CD8-positive, alpha-beta memory T cell (primary cell): ENCODE measurements around the gene MID2. TPM values are rescaled to one million over a fixed set of nuclear protein-coding genes. Genes with fewer than 3 reads are reported as not detected.
"Not testable (repeated sequence)": the region's sequence is repeated elsewhere in the genome, so short reads cannot be mapped to it uniquely, and the experiment has no call there.

ENCODE experiments used
- CTCF ChIA-PET: fragments of 350-600 bp; sonication (Branson Sonifier 250); formaldehyde crosslinking; loops from one replicate; lab custom pipeline; 2021; ENCODE audit warnings: antibody characterized with exemption; lab: Charles Lee
- POLR2A ChIA-PET: fragments of 350-600 bp; sonication (Branson Sonifier 250); formaldehyde crosslinking; loops from one replicate; lab custom pipeline; 2021; ENCODE audit warnings: antibody characterized with exemption; lab: Charles Lee
- DNase-seq, 5 donors: peaks; one replicate each; pipeline versions ENCODE4 v3.0.0 to v3.0.0-alpha.2; 2020 to 2022; ENCODE audit warnings: mixed read lengths in 1 of 5
- H3K27ac ChIP-seq: one replicate; pipeline ENCODE4 v1.7.0; 2013; ENCODE audit warnings: low read depth, mild to moderate bottlenecking, low read length, moderate library complexity
- H3K27me3 ChIP-seq: 2 replicates; pipeline ENCODE4 v1.7.0; 2013; ENCODE audit warnings: low read length, mild to moderate bottlenecking; ENCODE audit not compliant: insufficient read depth, poor library complexity, severe bottlenecking
- H3K36me3 ChIP-seq: 2 replicates; pipeline ENCODE4 v1.7.0; 2013; ENCODE audit warnings: mild to moderate bottlenecking, low read length, moderate library complexity; ENCODE audit not compliant: insufficient read depth
- H3K4me1 ChIP-seq: 2 replicates; pipeline ENCODE4 v1.7.0; 2013; ENCODE audit warnings: mild to moderate bottlenecking, low read length, moderate library complexity; ENCODE audit not compliant: insufficient read depth
- H3K4me3 ChIP-seq: 2 replicates; pipeline ENCODE4 v1.7.0; 2013; ENCODE audit warnings: mild to moderate bottlenecking, low read length
- H3K9me3 ChIP-seq: 2 replicates; pipeline ENCODE4 v1.7.0; 2013; ENCODE audit warnings: mild to moderate bottlenecking, low read length
- H3K27ac Mint-ChIP-seq, 8 donors: one replicate each; pipeline ENCODE4 v1.8.0; 2020 to 2021; ENCODE audit warnings: mixed read lengths in 8 of 8, mild to moderate bottlenecking in 6 of 8, inconsistent platforms in 3 of 8, moderate library complexity in 3 of 8
- H3K27me3 Mint-ChIP-seq, 2 donors: one replicate each; pipeline ENCODE4 v1.8.0; 2020 to 2021; ENCODE audit warnings: mixed read lengths in 2 of 2, mild to moderate bottlenecking in 1 of 2, moderate library complexity in 1 of 2
- H3K36me3 Mint-ChIP-seq, 3 donors: one replicate each; pipeline ENCODE4 v1.8.0; 2020 to 2021; ENCODE audit warnings: mixed read lengths in 3 of 3, inconsistent platforms in 1 of 3, mild to moderate bottlenecking in 1 of 3
- H3K4me1 Mint-ChIP-seq, 3 donors: one replicate each; pipeline ENCODE4 v1.8.0; 2020 to 2021; ENCODE audit warnings: mixed read lengths in 3 of 3, inconsistent platforms in 1 of 3, mild to moderate bottlenecking in 1 of 3
- H3K4me3 Mint-ChIP-seq, 7 donors: one replicate each; pipeline ENCODE4 v1.8.0; 2020 to 2021; ENCODE audit warnings: mixed read lengths in 7 of 7, mild to moderate bottlenecking in 6 of 7, moderate library complexity in 4 of 7, inconsistent platforms in 2 of 7
- H3K9me3 Mint-ChIP-seq, 5 donors: one replicate each; pipeline ENCODE4 v1.8.0; 2020 to 2022; ENCODE audit warnings: mixed read lengths in 5 of 5, mild to moderate bottlenecking in 3 of 5, moderate library complexity in 2 of 5, inconsistent platforms in 1 of 5
- polyA plus RNA-seq: library from polyadenylated mRNA; unstranded; fragments of 300-500 nt; fragmentation: Illumina TruSeq; gene quantifications from one replicate; pipeline ENCODE4 v1.2.3, GENCODE V29; 2021
- total RNA-seq, 2 experiments: library from RNA; stranded (reverse); gene quantifications; one replicate each; pipeline ENCODE4 v1.2.3, GENCODE V29; 2021

The MID2 gene
- total and polyA plus RNA-seq, 3 experiments from 2014 or later: 6.8 to 13.3 (median 10.6) TPM

- Mint-ChIP-seq H3K9me3 (no peaks in the 10 kb centered on the region), H3K4me3 (no peak overlapping the region), H3K27me3 (peaks cover 7 to 15% of the 10 kb centered on the region in 2 donors), H3K27ac (no peak overlapping the region), H3K4me1 (peaks cover 0 to 4% (median 0%) of the 10 kb centered on the region in 3 donors), H3K36me3 (peaks cover 0 to 5% (median 0%) of the 10 kb centered on the region in 3 donors)
- ChIA-PET CTCF (no interaction called here), POLR2A (no interaction called here)
- Histone ChIP-seq H3K4me3 (no peak overlapping the region), H3K27me3 (no peaks in the 10 kb centered on the region), H3K27ac (no peak overlapping the region), H3K36me3 (no peaks in the 10 kb centered on the region), H3K9me3 (no peaks in the 10 kb centered on the region), H3K4me1 (no peaks in the 10 kb centered on the region)
- no peak for DNase-seq
Observed at GRCh38 chrX:107934262-107934661, 108.6 kb downstream of the MID2 start.

GRCh38 chrX:107935200-107935599, 109.5 kb downstream of the MID2 start:
- no peaks in the 10 kb centered on the region for H3K9me3 Mint-ChIP-seq
- Histone ChIP-seq H3K4me1 (no peaks in the 10 kb centered on the region), H3K9me3 (no peaks in the 10 kb centered on the region), H3K36me3 (no peaks in the 10 kb centered on the region), H3K27me3 (no peaks in the 10 kb centered on the region), H3K4me3 (no peak overlapping the region), H3K27ac (no peak overlapping the region)
- peaks cover 9 to 15% of the 10 kb centered on the region in 2 donors for H3K27me3 Mint-ChIP-seq
- no peaks in the 10 kb centered on the region for H3K36me3 Mint-ChIP-seq
- POLR2A ChIA-PET: no interaction called here
- no peak for DNase-seq
- CTCF ChIA-PET: no interaction called here
- H3K27ac Mint-ChIP-seq: no peak overlapping the region
- no peak overlapping the region for H3K4me3 Mint-ChIP-seq
- peaks cover 0 to 4% (median 0%) of the 10 kb centered on the region in 3 donors for H3K4me1 Mint-ChIP-seq

- no peaks in the 10 kb centered on the region for H3K9me3 ChIP-seq
- no peaks in the 10 kb centered on the region for H3K4me1 ChIP-seq
- no peaks in the 10 kb centered on the region for H3K9me3 Mint-ChIP-seq
- H3K27ac ChIP-seq: no peak overlapping the region
- H3K27me3 ChIP-seq: no peaks in the 10 kb centered on the region
- CTCF ChIA-PET: no interaction called here
- peaks cover 11 to 15% of the 10 kb centered on the region in 2 donors for H3K27me3 Mint-ChIP-seq
- H3K27ac Mint-ChIP-seq: no peak overlapping the region
- POLR2A ChIA-PET: no interaction called here
- no peaks in the 10 kb centered on the region for H3K36me3 Mint-ChIP-seq
- no peak for DNase-seq
- H3K4me1 Mint-ChIP-seq: peaks cover 0 to 4% (median 0%) of the 10 kb centered on the region in 3 donors
- no peak overlapping the region for H3K4me3 ChIP-seq
- H3K36me3 ChIP-seq: no peaks in the 10 kb centered on the region
- H3K4me3 Mint-ChIP-seq: peak overlapping the region in 1 of 7 donors; percentile 41
Observed at GRCh38 chrX:107935664-107936433, 110.2 kb downstream of the MID2 start.

- Mint-ChIP-seq H3K27ac (no peak overlapping the region), H3K36me3 (no peaks in the 10 kb centered on the region), H3K9me3 (no peaks in the 10 kb centered on the region), H3K27me3 (peaks cover 13 to 15% of the 10 kb centered on the region in 2 donors), H3K4me1 (peaks cover 0 to 4% (median 0%) of the 10 kb centered on the region in 3 donors), H3K4me3 (peak overlapping the region in 1 of 7 donors; percentile 41)
- H3K27ac ChIP-seq: no peak overlapping the region
- no peaks in the 10 kb centered on the region for H3K9me3 ChIP-seq
- H3K4me1 ChIP-seq: no peaks in the 10 kb centered on the region
- CTCF ChIA-PET: no interaction called here
- no peaks in the 10 kb centered on the region for H3K36me3 ChIP-seq
- H3K4me3 ChIP-seq: no peak overlapping the region
- H3K27me3 ChIP-seq: no peaks in the 10 kb centered on the region
- POLR2A ChIA-PET: interaction anchor here (0.6 kb wide), 1 partner anchor 82 kb away, joined by 3 read pairs; no protein-coding TSS in a partner anchor
- DNase-seq: no peak
Observed at GRCh38 chrX:107936434-107936730, 110.7 kb downstream of the MID2 start.

GRCh38 chrX:107940095-107940494, 114.4 kb downstream of the MID2 start:
- Histone ChIP-seq H3K36me3 (no peaks in the 10 kb centered on the region), H3K4me3 (no peak overlapping the region), H3K27ac (no peak overlapping the region), H3K9me3 (no peaks in the 10 kb centered on the region), H3K4me1 (no peaks in the 10 kb centered on the region), H3K27me3 (no peaks in the 10 kb centered on the region)
- H3K9me3 Mint-ChIP-seq: peaks cover 0 to 4% (median 0%) of the 10 kb centered on the region in 5 donors
- peaks cover 11 to 15% of the 10 kb centered on the region in 2 donors for H3K27me3 Mint-ChIP-seq
- DNase-seq: no peak
- H3K4me3 Mint-ChIP-seq: no peak overlapping the region
- H3K36me3 Mint-ChIP-seq: no peaks in the 10 kb centered on the region
- peaks cover 0 to 4% (median 0%) of the 10 kb centered on the region in 3 donors for H3K4me1 Mint-ChIP-seq
- ChIA-PET POLR2A (no interaction called here), CTCF (no interaction called here)
- no peak overlapping the region for H3K27ac Mint-ChIP-seq

GRCh38 chrX:107955337-107955736, 129.7 kb downstream of the MID2 start:
- CTCF ChIA-PET, H3K4me1 ChIP-seq, H3K9me3 ChIP-seq, H3K36me3 ChIP-seq, H3K36me3 Mint-ChIP-seq, H3K9me3 Mint-ChIP-seq, H3K4me1 Mint-ChIP-seq, POLR2A ChIA-PET, H3K27ac ChIP-seq, H3K4me3 ChIP-seq, DNase-seq, H3K27me3 Mint-ChIP-seq, H3K27ac Mint-ChIP-seq, H3K4me3 Mint-ChIP-seq, H3K27me3 ChIP-seq: not testable (repeated sequence)

GRCh38 chrX:107968623-107969022, 143.0 kb downstream of the MID2 start:
- ChIA-PET POLR2A (no interaction called here), CTCF (interaction anchor here (1.4 kb wide), 1 partner anchor 20 kb away, joined by 3 read pairs; no protein-coding TSS in a partner anchor)
- Histone ChIP-seq H3K4me3 (no peak overlapping the region), H3K27me3 (no peaks in the 10 kb centered on the region), H3K36me3 (no peaks in the 10 kb centered on the region), H3K4me1 (no peaks in the 10 kb centered on the region), H3K9me3 (no peaks in the 10 kb centered on the region), H3K27ac (no peak overlapping the region)
- no peak overlapping the region for H3K4me3 Mint-ChIP-seq
- peaks cover 0 to 8% (median 7%) of the 10 kb centered on the region in 5 donors for H3K9me3 Mint-ChIP-seq
- DNase-seq: no peak
- H3K36me3 Mint-ChIP-seq: no peaks in the 10 kb centered on the region
- no peaks in the 10 kb centered on the region for H3K4me1 Mint-ChIP-seq
- H3K27me3 Mint-ChIP-seq: peaks cover 10 to 12% of the 10 kb centered on the region in 2 donors
- no peak overlapping the region for H3K27ac Mint-ChIP-seq

- Mint-ChIP-seq H3K36me3 (no peaks in the 10 kb centered on the region), H3K4me1 (no peaks in the 10 kb centered on the region), H3K27ac (no peak overlapping the region), H3K27me3 (peaks cover 3 to 11% of the 10 kb centered on the region in 2 donors), H3K4me3 (no peak overlapping the region), H3K9me3 (peaks cover 0 to 8% (median 7%) of the 10 kb centered on the region in 5 donors)
- ChIA-PET CTCF (interaction anchor here (1.4 kb wide), 1 partner anchor 21 kb away, joined by 3 read pairs; no protein-coding TSS in a partner anchor), POLR2A (no interaction called here)
- Histone ChIP-seq H3K36me3 (no peaks in the 10 kb centered on the region), H3K4me3 (no peak overlapping the region), H3K27ac (no peak overlapping the region), H3K27me3 (no peaks in the 10 kb centered on the region), H3K4me1 (no peaks in the 10 kb centered on the region), H3K9me3 (no peaks in the 10 kb centered on the region)
- DNase-seq: no peak
Observed at GRCh38 chrX:107970073-107970472, 144.4 kb downstream of the MID2 start.
